IPS DF 6.9 (cell line): ENCODE results near the gene LINGO3.

Source experiments
- DNase-seq: peaks from one replicate; pipeline ENCODE4 v3.0.0-alpha.2; 2013; ENCODE audit warnings: low read depth, low spot score
- H3K27ac ChIP-seq: one replicate; pipeline ENCODE4 v1.5.1; 2013; ENCODE audit warnings: low read length, control low read depth
- H3K27me3 ChIP-seq: 2 replicates; pipeline ENCODE4 v1.6.1; 2013; ENCODE audit warnings: mild to moderate bottlenecking, low read length; ENCODE audit not compliant: control insufficient read depth, insufficient read depth
- H3K36me3 ChIP-seq: 2 replicates; pipeline ENCODE4 v1.6.1; 2013; ENCODE audit warnings: low read length; ENCODE audit not compliant: control insufficient read depth, insufficient read depth
- H3K4me1 ChIP-seq: 2 replicates; pipeline ENCODE4 v1.6.1; 2013; ENCODE audit warnings: low read length; ENCODE audit not compliant: control insufficient read depth, insufficient read depth
- H3K4me3 ChIP-seq: 2 replicates; pipeline ENCODE4 v1.5.1; 2013; ENCODE audit warnings: mild to moderate bottlenecking, low read length
- H3K9me3 ChIP-seq: 2 replicates; pipeline ENCODE4 v1.6.1; 2013; ENCODE audit warnings: low read length, inconsistent platforms; ENCODE audit not compliant: control insufficient read depth, insufficient read depth
- WGBS: extraction: QIAGEN DNeasy Blood & Tissue Kit; methylation state at CpG from one replicate; pipeline ENCODE4 v1.1.7; 2013; ENCODE audit warnings: mixed read lengths, missing lambda C conversion rate; ENCODE audit not compliant: insufficient read length, insufficient coverage; 5-methylcytosine and 5-hydroxymethylcytosine counted together

The LINGO3 gene

GRCh38 chr19:2339644-2340310 is 31.8 kb upstream of the LINGO3 start:
- no peaks in the 10 kb centered on the region for H3K9me3 ChIP-seq
- peaks cover 22% of the 10 kb centered on the region for H3K36me3 ChIP-seq
- H3K4me3 ChIP-seq, result no peak overlapping the region
- H3K4me1 ChIP-seq, result peaks cover 4% of the 10 kb centered on the region
- no peak for DNase-seq
- H3K27me3 ChIP-seq, result no peaks in the 10 kb centered on the region
- H3K27ac ChIP-seq, result no peak overlapping the region
- WGBS, result no CpG with 5 or more reads among the region's 52 CpGs

- Histone ChIP-seq H3K4me3 (no peak overlapping the region), H3K27ac (no peak overlapping the region), H3K4me1 (peaks cover 4% of the 10 kb centered on the region), H3K9me3 (no peaks in the 10 kb centered on the region), H3K27me3 (no peaks in the 10 kb centered on the region), H3K36me3 (peaks cover 22% of the 10 kb centered on the region)
- no peak for DNase-seq
- no CpG with 5 or more reads among the region's 54 CpGs for WGBS
These were observed 31.0 kb upstream of the LINGO3 start for GRCh38 chr19:2338751-2339643.

- Histone ChIP-seq H3K36me3 (peaks cover 22% of the 10 kb centered on the region), H3K9me3 (no peaks in the 10 kb centered on the region), H3K4me3 (no peak overlapping the region), H3K27ac (no peak overlapping the region), H3K27me3 (no peaks in the 10 kb centered on the region), H3K4me1 (peaks cover 4% of the 10 kb centered on the region)
- DNase-seq, result no peak
- no CpG with 5 or more reads among the region's 21 CpGs for WGBS
These were observed 30.2 kb upstream of the LINGO3 start for GRCh38 chr19:2338055-2338615.

- Histone ChIP-seq H3K9me3 (no peaks in the 10 kb centered on the region), H3K27me3 (no peaks in the 10 kb centered on the region), H3K4me1 (peaks cover 5% of the 10 kb centered on the region), H3K36me3 (peaks cover 22% of the 10 kb centered on the region), H3K27ac (no peak overlapping the region), H3K4me3 (no peak overlapping the region)
- no CpG with 5 or more reads among the region's 19 CpGs for WGBS
- no peak for DNase-seq
These were observed 29.4 kb upstream of the LINGO3 start for GRCh38 chr19:2337329-2337707.

- no peaks in the 10 kb centered on the region for H3K9me3 ChIP-seq
- peaks cover 6% of the 10 kb centered on the region for H3K4me1 ChIP-seq
- H3K27me3 ChIP-seq, result no peaks in the 10 kb centered on the region
- WGBS, result 100% methylated on average over 2 of the region's 33 CpGs
- DNase-seq, result no peak
- H3K27ac ChIP-seq, result no peak overlapping the region
- no peak overlapping the region for H3K4me3 ChIP-seq
- H3K36me3 ChIP-seq, result peaks cover 22% of the 10 kb centered on the region
These were observed 28.8 kb upstream of the LINGO3 start for GRCh38 chr19:2336528-2337328.

GRCh38 chr19:2335848-2336247 is 27.9 kb upstream of the LINGO3 start:
- no peaks in the 10 kb centered on the region for H3K27me3 ChIP-seq
- H3K9me3 ChIP-seq, result no peaks in the 10 kb centered on the region
- H3K36me3 ChIP-seq, result peaks cover 15% of the 10 kb centered on the region; the same call in 1 of the 2 replicates
- H3K4me1 ChIP-seq, result peaks cover 6% of the 10 kb centered on the region
- H3K4me3 ChIP-seq, result no peak overlapping the region
- DNase-seq, result no peak
- no peak overlapping the region for H3K27ac ChIP-seq
- WGBS, result no CpG with 5 or more reads among the region's 3 CpGs

- Histone ChIP-seq H3K27ac (no peak overlapping the region), H3K4me1 (peaks cover 9% of the 10 kb centered on the region), H3K4me3 (no peak overlapping the region), H3K9me3 (no peaks in the 10 kb centered on the region), H3K36me3 (peaks cover 15% of the 10 kb centered on the region; the same call in 1 of the 2 replicates), H3K27me3 (no peaks in the 10 kb centered on the region)
- WGBS, result no CpG with 5 or more reads among the region's 26 CpGs
- DNase-seq, result no peak
These were observed 27.3 kb upstream of the LINGO3 start for GRCh38 chr19:2334986-2335846.

GRCh38 chr19:2334426-2334825 is 26.5 kb upstream of the LINGO3 start:
- Histone ChIP-seq H3K36me3 (peaks cover 9% of the 10 kb centered on the region; the same call in 1 of the 2 replicates), H3K27ac (no peak overlapping the region), H3K4me3 (no peak overlapping the region), H3K27me3 (no peaks in the 10 kb centered on the region), H3K9me3 (no peaks in the 10 kb centered on the region), H3K4me1 (peaks cover 9% of the 10 kb centered on the region)
- WGBS, result no CpG with 5 or more reads among the region's 27 CpGs
- no peak for DNase-seq

GRCh38 chr19:2333807-2334211 is 25.9 kb upstream of the LINGO3 start:
- Histone ChIP-seq H3K4me1 (peaks cover 9% of the 10 kb centered on the region), H3K4me3 (no peak overlapping the region)

More at GRCh38 chr19:2333807-2334211, 25.9 kb upstream of the LINGO3 start:
- H3K27me3 ChIP-seq, result no peaks in the 10 kb centered on the region
- no peaks in the 10 kb centered on the region for H3K9me3 ChIP-seq
- no peak overlapping the region for H3K27ac ChIP-seq
- DNase-seq, result no peak
- H3K36me3 ChIP-seq, result peaks cover 5% of the 10 kb centered on the region; the same call in 1 of the 2 replicates
- WGBS, result no CpG with 5 or more reads among the region's 11 CpGs
